Pulmonary artery endothelial cell (primary cell): ENCODE results near the gene MVK. TPM values are rescaled to one million over a fixed set of nuclear protein-coding genes. Genes with fewer than 3 reads are reported as not detected.

Source experiments
- DNase-seq: peaks from one replicate; pipeline ENCODE4 v3.0.0-alpha.2; 2011; ENCODE audit warnings: low read depth, low spot score
- total RNA-seq: library from RNA; depleted of rRNA; stranded (reverse); fragments of >200 nt; gene quantifications from 2 replicates; pipeline ENCODE4 v1.2.3, GENCODE V29; 2014

Gene MVK
- total RNA-seq, 1 donor from 2014 or later, result 19.7 TPM

DNA sequence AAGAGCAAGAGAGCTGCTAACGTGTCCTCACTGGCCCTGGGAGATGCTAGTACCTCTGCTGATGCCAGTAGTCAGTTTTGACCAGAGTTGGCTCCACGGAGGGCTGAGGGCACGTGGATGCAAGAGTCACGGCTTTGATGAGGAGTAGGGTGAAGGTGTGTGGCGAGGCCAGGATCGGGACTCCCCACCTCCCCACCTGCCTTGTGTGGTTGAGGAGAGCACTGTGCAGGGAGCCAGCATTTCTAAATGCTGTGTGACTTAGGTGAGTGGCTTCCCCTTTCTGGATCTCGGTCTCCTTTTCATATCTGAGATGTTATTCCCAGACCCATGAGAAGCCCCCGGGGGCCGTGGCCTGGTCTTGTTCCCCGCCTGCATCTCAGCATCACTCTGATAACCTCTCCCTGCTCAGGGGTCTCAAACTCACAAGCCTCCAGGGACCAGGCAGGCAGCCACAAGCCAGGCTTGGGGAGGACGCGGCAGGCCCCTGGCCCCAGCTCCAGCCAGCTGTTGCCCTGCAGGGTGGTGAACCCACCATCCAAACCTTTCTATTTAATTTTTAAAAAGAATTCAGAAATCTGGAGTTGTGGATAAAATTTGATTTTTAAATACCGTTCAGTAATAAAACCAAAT, 32.1 kb downstream of the MVK start:
- DNase-seq, result no peak

DNA sequence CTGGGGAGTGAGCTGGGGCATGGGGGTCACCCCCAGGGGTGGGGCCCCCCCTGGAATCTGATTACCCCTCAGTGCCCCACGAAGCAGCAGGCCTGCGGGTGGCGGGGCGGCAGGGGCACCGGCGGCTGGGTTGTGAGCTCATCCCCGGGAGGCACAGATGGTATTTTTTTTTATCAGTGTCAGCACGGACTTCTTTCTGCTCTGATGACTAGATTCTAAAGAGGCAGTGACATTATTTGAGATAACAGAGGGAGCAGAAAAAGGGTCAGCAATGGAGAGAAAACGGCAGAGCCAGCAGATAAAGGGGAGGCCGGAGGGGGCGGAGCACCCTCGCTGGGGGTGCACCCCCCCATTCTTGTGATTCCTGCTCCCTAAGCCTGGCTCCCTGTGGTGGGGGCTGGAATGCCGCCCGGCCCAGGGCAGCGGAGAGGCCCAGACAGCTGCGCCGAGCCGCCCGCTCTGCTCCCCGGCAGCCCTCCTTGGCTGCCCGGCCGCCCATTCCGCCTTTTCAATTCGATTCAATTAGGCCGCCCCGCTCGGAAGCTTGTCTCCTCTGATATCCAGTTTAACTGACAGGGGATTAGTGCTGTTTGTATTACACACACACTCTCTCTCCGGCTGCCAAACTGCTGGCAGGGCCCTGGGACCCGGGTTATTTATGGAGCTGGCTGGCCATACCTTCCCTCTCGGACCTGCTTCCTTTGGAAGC, 32.9 kb downstream of the MVK start:
- no peak for DNase-seq

DNA sequence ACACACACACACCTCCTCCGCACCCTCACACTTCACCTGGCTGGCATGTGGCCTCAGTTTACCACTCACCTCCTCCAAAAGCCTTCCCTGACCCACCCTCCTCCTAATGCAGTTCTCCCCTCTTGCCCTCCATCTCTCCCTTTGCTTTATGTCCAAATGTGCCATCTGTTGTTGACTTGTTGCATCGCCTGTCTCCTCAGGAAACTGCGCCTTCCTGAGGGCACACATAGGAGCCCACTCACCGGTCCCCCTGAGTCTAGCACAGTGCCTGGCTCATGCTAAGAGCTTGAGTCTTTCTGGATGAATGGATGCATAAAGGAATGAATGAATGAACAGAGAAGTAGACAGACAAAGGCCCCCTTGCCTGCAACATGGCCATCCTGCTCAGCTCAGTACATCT, 34.0 kb downstream of the MVK start:
- no peak for DNase-seq

- no peak for DNase-seq
These were observed 34.7 kb downstream of the MVK start for GRCh38 chr12:109608270-109608669.

GRCh38 chr12:109608793-109609192, 35.2 kb downstream of the MVK start:
- DNase-seq, result no peak

DNA sequence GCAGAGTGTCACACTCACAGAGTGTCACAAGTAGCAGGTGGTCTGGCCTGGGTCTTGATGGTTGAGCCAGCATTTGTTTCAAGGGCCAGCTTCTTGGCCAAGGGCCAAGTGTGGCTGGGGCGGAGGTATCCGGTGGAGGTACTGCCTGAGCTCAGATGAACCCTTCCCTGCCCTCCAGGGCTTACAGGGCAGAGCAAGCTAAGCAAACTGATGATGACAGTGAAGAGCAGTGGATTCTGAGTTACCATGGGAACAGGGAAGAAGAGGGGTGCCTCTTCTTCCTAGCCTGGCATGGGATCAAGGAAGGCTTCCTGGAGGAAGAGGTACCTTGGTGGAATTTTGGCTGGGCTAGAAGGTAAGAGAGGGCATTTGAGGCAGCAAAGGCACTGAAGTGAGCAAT, 35.7 kb downstream of the MVK start:
- DNase-seq, result no peak

DNA sequence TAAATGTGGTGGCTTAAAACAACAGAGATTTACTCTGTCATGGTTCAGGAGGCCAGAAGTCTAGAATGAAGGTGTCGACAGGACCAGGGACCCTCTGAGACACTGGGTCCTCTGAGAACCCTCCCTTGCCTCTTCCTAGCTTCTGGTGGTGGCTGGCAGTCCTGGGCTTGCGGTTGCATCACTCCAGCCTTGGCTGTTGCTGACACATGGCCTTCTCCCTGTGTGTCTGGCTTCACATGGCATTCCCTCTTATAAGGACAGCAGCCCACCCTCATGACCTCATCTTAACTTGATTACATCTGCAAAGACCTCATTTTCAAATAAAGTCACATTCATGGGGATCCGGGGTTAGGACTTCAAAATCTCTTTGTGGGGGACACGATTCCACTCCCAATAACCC, 36.9 kb downstream of the MVK start:
- no peak for DNase-seq

DNA sequence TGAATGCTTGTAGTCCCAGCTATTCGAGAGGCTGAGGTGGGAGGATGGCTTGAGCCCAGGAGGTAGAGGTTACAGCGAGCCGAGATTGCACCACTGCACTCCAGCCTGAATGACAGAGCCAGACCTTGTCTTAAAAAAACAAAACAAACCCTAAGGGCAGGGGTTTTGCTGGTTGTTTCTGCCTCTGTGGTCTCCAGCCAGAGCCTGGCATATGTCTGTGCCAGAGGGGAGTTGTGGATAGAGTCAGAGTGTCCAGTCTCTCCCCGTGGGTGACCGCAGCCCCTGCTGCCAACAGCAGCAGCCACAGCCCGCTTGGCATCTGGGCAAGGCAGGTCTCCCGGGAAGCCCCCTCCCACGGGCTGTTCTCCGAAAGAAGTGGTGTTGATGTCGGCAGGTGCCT, 37.6 kb downstream of the MVK start:
- no peak for DNase-seq

- no peak for DNase-seq
These were observed 38.4 kb downstream of the MVK start for GRCh38 chr12:109612003-109612402.

DNA sequence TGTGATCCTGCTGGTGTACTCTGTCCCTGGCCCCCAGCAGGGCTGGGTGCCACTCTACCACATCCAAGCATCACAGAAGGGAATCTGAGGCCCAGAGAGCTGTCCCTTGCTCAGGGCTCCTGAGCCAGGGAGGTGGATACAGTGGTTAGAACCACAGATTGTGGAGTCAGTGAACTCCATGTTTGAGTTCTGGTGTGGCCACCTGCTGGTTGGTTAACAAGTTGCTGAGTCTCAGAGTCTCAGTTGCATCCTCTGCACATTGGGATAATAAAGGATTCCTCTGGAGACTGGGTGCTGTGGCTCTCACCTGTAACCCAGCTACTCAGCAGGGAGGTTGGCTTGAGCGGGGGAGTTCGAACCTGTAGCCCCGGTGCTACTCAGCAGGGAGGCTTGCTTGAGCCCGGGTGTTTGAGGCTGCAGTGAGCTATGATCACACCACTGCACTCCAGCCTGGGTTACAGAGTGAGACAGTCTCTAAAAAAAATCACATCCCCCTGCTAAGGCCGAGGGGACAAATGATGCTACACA, 39.4 kb downstream of the MVK start:
- no peak for DNase-seq

- DNase-seq, result no peak
These were observed 40.3 kb downstream of the MVK start for GRCh38 chr12:109613649-109614455.

DNA sequence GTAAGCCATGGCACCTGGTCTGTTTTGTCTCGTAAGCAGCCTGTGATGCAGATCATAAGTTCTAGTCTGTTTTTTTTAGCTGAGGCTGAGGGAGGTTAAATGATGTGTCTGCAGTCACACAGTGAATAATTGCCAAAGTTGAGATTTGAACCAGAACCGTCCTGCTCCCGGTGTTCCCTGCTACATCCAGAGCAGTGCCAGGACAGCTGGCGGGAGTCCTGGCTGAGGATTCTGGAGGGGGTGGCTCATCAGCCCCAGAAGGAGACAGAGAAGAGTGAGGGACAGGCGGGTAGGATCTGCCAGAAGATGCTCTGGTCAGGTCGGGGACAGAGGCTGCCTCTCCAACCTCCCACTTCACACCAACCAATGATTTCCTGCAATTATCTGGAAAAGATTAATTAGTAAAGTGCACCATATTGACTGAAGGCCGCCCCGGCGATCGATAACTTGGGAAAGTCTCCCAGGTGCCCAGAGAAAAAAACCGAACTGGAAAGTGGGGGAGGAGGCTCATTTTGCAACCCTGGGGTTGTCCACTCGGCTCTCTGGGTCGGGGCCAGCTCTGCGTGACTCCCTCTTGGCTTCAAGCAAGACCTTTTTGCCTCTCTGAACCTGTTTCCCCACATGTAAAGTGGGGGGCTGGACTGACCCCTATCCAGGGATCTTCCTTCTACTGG, 42.1 kb downstream of the MVK start:
- DNase-seq, result no peak

DNA sequence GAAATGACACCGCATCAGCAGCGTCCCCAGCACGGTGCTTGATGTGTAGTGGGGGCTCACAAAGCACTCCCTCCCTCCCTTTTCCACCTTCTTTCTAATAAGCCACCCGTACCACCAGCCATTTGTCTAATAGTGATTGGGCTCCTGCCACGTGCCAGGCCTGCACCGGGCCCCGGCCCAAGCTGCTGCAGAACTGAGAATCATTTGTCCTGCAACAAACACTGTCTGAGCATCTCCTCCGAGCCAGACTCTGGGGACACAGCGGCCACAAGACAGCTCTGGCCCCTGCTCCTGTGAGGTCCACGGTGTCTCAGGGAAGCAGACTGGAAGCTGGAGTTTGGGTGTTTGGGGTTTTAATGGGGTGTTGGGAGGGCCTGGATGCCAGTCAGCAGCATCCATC, 43.9 kb downstream of the MVK start:
- DNase-seq, result no peak

DNA sequence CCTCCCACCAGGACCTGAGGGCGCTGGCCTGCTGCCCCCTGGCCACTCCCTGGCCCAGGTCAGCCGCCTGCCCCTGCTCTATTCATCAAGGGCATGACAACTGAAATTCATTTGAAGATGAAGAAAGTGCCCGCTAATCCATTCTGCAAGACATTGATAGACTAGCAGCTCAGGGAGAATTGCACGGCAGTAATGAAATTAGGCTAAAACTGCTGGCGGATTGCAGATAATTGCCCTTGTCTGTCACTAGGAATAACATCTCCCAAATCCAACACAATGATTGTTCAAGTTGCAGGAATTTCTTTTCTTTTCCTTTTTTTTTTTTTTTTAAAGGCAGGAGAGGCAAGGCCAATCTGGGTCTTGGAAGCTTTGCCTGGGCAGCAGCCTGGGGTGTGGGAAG, 44.5 kb downstream of the MVK start:
- DNase-seq, result no peak

DNA sequence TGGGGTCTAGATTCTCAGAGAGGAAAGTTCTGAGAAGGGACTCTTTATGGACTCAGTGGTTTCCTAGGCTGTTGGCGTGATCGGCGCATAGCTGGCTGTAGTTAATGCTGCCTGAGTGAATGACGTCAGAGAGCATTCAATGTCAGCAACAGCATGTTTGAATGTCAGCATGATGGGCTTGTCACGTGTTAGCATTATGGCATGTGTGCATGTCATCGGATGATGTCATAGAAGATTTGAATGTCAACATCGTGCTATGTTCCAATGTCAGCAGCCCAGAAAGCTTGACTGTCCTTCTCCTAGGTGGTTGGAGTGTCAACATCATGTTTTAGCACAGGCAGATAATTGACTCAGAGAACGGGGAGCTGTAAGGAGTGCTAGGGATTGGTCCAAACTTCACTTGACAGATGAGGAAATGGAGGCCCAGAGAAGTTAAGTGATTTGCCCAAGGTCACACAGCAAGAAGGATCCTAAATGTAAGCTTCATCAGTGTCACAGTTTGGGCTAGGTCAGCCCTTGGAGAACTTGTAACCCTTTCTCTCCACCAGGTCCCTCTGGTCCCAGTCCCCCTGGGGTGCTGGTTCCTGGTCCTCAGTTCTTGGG, 45.5 kb downstream of the MVK start:
- no peak for DNase-seq

DNA sequence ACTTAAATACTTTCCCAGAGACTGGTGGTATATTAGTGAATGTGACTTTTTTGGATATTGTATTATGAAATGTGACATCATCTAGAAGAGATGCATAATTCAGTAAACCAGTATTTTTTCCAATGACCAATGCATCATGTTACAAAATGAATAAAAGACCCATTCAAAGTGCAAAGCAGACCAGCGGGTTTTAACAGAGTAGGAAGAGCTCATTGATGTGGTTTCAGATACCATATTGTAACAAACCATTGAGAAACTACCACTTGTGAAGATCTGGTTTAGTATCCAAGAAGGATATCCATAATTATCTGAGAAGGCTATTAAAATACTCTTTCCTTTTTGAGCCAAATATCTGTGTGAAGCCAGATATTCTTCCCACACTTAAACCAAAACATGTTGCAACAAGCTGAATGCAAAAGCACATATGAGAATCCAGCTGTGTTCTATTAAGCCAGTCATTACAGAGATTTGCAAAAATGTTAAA, 47.7 kb downstream of the MVK start:
- DNase-seq, result no peak

DNA sequence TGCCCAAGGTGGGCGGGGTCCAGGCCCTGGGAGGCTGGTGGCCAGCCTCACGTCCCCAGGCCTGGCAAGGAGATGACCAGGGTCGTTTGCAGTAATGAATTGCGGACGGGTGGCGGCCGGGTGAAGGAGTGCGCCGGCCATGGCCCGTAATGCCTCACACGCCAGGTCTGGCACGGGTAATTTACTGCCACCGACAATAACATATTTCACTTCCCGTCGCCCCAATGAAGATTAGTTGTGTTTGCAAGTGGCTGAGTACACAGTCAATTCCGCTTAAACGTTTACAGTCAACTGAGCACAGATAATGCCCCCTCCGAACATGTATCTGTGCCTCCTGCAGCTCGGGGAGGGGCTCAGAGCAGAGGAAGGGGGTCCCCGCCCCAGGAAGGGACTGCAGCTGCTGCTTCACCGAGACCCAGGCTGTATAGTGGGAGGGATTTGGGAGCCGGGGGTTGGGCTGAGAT, 48.3 kb downstream of the MVK start:
- DNase-seq, result no peak

GRCh38 chr12:109624467-109624866, 50.9 kb downstream of the MVK start:
- DNase-seq, result no peak

DNA sequence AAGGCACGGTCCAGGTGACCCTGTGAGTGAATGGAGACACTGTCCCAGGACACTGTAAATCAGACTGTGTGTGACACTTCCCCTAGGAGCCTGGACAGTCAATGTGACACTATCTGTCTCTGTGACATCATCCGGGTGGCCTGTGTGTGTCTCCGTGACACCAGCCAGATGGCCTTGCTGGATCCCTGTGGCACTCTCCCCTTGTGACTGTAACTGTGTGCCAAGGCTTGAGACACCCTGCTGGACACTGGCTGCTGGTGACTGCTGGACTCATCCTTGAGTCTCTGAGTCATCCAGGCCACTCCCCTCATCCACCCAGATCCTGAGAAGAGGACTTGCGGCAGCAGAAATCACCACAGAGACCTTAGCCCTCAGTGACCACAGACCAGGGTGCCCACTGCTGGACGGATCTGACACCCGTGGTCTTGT, 51.6 kb downstream of the MVK start:
- no peak for DNase-seq

DNA sequence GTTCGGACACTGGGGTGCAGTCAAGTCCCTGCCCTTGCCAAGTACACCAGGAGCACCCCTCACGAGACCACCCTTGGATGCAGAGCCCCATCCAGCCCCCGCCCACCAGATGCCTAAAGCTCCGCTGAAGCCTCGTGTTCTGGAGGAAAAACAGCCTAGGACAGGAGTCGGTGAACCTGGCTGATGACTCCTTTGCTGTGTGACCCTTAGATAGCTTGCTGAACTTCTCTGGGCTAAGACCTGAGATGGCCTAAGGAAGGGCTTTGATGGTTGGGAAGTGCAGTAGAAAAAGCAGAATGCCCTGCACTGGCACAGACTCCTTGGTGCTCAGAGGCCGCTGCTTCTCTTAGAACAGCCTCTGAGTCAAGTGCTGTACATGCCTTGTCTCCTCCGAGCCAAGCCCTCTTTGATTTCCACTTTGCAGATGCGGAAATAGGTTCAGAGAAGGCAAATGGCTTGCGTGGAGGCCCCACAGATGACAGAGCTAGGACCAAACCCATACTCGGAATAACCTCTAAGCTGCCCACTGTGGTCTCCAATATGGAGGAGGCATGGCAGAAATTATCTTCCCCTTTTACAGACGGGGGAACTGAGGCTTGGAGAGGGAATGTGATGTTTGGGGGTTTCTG, 52.3 kb downstream of the MVK start:
- DNase-seq, result no peak
